MG63 (cell line): ENCODE results near the gene SLC12A8. TPM values are rescaled to one million over a fixed set of nuclear protein-coding genes. Genes with fewer than 3 reads are reported as not detected.
A peak's percentile ranks its signal among the peaks of the same experiment; 100 is the strongest.

Experiments
- DNase-seq: peaks from one replicate; pipeline ENCODE4 v3.0.0-alpha.2; 2020
- H3K27me3 ChIP-seq: fragments of 250-450 bp; sonication (Bioruptor Pico); 2 replicates; pipeline ENCODE4 v1.5.1; 2020; ENCODE audit warnings: mild to moderate bottlenecking, moderate library complexity
- H3K36me3 ChIP-seq: fragments of 250-450 bp; sonication (Bioruptor Pico); 2 replicates; pipeline ENCODE4 v1.5.1; 2020; ENCODE audit warnings: mild to moderate bottlenecking, moderate library complexity
- H3K4me3 ChIP-seq: fragments of 250-450 bp; sonication (Bioruptor Pico); 2 replicates; pipeline ENCODE4 v1.5.1; 2020; ENCODE audit warnings: mild to moderate bottlenecking, moderate library complexity
- H3K9me3 ChIP-seq: fragments of 250-450 bp; sonication (Bioruptor Pico); 2 replicates; pipeline ENCODE4 v1.5.1; 2020; ENCODE audit warnings: mild to moderate bottlenecking, moderate library complexity
- total RNA-seq: library from RNA; depleted of rRNA; stranded (reverse); fragments of >200 nt; shearing (Covaris generic); gene quantifications from 2 replicates; pipeline ENCODE4 v1.2.3, GENCODE V29; 2014; ENCODE audit warnings: low replicate concordance

Gene SLC12A8
- total RNA-seq, 1 experiment from 2014 or later: 52.7 TPM

DNA sequence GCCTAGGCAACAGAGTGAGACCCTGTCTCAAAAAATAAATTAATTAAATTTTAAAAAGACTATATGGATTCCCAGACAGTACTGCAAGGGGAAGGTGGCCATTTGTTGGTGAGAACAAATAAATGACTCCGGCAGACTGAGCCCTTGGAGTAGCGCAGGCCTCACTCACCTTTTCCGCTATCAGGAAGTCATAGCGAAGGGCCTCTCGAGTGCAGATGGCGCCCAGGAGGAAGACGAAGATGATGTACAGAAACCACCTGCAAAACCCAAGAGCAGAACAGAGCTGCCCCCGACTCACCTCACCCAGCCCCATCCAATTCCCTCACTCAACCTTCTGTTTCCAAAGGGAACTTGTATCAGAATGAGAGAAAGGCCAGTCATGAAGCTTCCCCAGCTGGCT lies 93.9 kb downstream of the SLC12A8 start:
- no peak for DNase-seq
- H3K9me3 ChIP-seq: no peaks in the 10 kb centered on the region
- no peaks in the 10 kb centered on the region for H3K27me3 ChIP-seq
- no peak overlapping the region for H3K4me3 ChIP-seq
- H3K36me3 ChIP-seq: no peaks in the 10 kb centered on the region

GRCh38 chr3:125117631-125118191 lies 94.8 kb downstream of the SLC12A8 start:
- no peaks in the 10 kb centered on the region for H3K36me3 ChIP-seq
- no peaks in the 10 kb centered on the region for H3K9me3 ChIP-seq
- H3K4me3 ChIP-seq: no peak overlapping the region
- H3K27me3 ChIP-seq: no peaks in the 10 kb centered on the region
- no peak for DNase-seq

GRCh38 chr3:125116311-125117080 lies 96.1 kb downstream of the SLC12A8 start:
- Histone ChIP-seq H3K27me3 (no peaks in the 10 kb centered on the region), H3K9me3 (no peaks in the 10 kb centered on the region), H3K36me3 (no peaks in the 10 kb centered on the region), H3K4me3 (no peak overlapping the region)
- peak; percentile 91 for DNase-seq

- DNase-seq: peak; percentile 98
- Histone ChIP-seq H3K27me3 (no peaks in the 10 kb centered on the region), H3K4me3 (no peak overlapping the region), H3K9me3 (no peaks in the 10 kb centered on the region), H3K36me3 (no peaks in the 10 kb centered on the region)
Observed at GRCh38 chr3:125115640-125116039, 96.9 kb downstream of the SLC12A8 start.

- H3K9me3 ChIP-seq: no peaks in the 10 kb centered on the region
- no peaks in the 10 kb centered on the region for H3K36me3 ChIP-seq
- H3K27me3 ChIP-seq: no peaks in the 10 kb centered on the region
- peak; percentile 86 for DNase-seq
- H3K4me3 ChIP-seq: no peak overlapping the region
Observed at GRCh38 chr3:125112981-125113380, 99.6 kb downstream of the SLC12A8 start.

GRCh38 chr3:125110876-125111480 lies 101.6 kb downstream of the SLC12A8 start:
- Histone ChIP-seq H3K36me3 (peaks cover 6% of the 10 kb centered on the region; the same call in 1 of the 2 replicates), H3K4me3 (no peak overlapping the region), H3K9me3 (no peaks in the 10 kb centered on the region), H3K27me3 (no peaks in the 10 kb centered on the region)
- no peak for DNase-seq

GRCh38 chr3:125110016-125110875 lies 102.3 kb downstream of the SLC12A8 start:
- Histone ChIP-seq H3K9me3 (peaks cover 7% of the 10 kb centered on the region), H3K27me3 (no peaks in the 10 kb centered on the region), H3K4me3 (peak overlapping the region; percentile 21), H3K36me3 (peaks cover 14% of the 10 kb centered on the region)
- DNase-seq: peak; percentile 90

DNA sequence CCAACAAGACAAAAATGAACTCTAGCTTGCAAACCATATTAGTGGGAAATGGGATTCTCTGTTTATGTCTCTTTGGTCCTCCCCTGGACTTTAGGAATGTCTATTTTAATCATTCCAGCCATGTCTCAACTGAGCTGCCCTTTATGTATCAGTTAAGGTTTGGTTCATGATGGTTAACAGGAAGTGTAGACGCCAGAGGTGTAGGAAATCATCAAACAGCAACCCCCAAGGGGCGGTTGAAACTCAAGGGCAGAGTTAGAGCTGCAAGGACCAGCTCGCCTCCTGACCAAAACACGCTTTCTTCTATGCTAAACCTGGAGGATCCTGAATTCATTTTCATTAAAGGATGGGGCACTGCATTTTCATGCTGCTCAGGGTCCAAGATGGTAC lies 103.0 kb downstream of the SLC12A8 start:
- H3K4me3 ChIP-seq: peak overlapping the region; percentile 21

GRCh38 chr3:125108833-125109535 lies 103.6 kb downstream of the SLC12A8 start:
- Histone ChIP-seq H3K36me3 (peaks cover 22% of the 10 kb centered on the region), H3K4me3 (peak overlapping the region; percentile 21), H3K27me3 (no peaks in the 10 kb centered on the region), H3K9me3 (peaks cover 13% of the 10 kb centered on the region)
- no peak for DNase-seq

More for the DNA sequence above, 103.0 kb downstream of the SLC12A8 start:
- peaks cover 13% of the 10 kb centered on the region for H3K9me3 ChIP-seq
- peaks cover 21% of the 10 kb centered on the region for H3K36me3 ChIP-seq
- no peak for DNase-seq
- no peaks in the 10 kb centered on the region for H3K27me3 ChIP-seq

- Histone ChIP-seq H3K4me3 (no peak overlapping the region; the same call in 1 of the 2 replicates), H3K27me3 (no peaks in the 10 kb centered on the region), H3K36me3 (peaks cover 22% of the 10 kb centered on the region), H3K9me3 (peaks cover 13% of the 10 kb centered on the region)
- peak; percentile 71 for DNase-seq
Observed at GRCh38 chr3:125107861-125108567, 104.5 kb downstream of the SLC12A8 start.

DNA sequence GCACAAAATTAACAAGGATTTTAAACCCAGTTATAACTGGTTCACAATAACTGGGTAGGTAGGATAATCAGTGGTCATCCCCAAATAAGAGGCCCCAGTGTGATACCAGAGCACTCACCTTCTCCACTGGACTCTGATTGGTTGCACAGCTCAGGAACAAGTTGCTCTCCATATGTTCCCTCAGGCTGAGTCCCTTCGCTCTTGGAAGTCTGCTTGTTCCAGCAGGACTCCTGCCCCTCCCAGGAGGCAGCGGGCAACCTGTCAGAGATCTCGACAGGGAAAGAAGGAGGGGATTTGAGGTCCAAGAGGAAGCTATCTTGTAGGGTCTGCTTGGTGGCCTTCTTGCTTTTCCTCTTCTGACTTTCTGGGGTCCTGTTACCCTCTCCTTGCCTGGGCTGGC lies 105.2 kb downstream of the SLC12A8 start:
- Histone ChIP-seq H3K4me3 (no peak overlapping the region), H3K9me3 (peaks cover 13% of the 10 kb centered on the region), H3K36me3 (peaks cover 22% of the 10 kb centered on the region), H3K27me3 (no peaks in the 10 kb centered on the region)
- DNase-seq: no peak

DNA sequence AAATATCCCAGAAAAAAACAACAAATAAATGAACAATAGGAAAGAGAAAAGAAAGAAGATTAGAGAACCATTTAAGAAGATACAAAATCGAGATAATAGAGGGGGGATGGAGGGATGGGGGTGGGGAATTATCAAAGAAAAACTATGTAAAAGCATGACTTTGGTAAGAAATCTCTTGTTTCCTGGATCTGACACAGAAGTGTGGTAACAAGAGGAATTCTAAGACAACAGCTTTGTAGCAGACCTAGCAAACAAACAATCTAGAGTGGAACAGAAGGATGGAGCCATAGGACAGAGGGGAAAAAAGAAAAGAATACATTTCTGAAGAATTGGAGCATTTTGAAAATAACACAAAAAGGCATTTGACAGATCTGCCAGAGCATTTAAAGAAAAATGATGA lies 107.4 kb downstream of the SLC12A8 start:
- peaks cover 27% of the 10 kb centered on the region for H3K36me3 ChIP-seq
- DNase-seq: no peak
- peaks cover 13% of the 10 kb centered on the region for H3K9me3 ChIP-seq
- H3K4me3 ChIP-seq: no peak overlapping the region
- no peaks in the 10 kb centered on the region for H3K27me3 ChIP-seq

GRCh38 chr3:125104639-125105038 lies 107.9 kb downstream of the SLC12A8 start:
- H3K27me3 ChIP-seq: no peaks in the 10 kb centered on the region
- H3K36me3 ChIP-seq: peaks cover 31% of the 10 kb centered on the region
- H3K4me3 ChIP-seq: no peak overlapping the region
- DNase-seq: no peak
- H3K9me3 ChIP-seq: peaks cover 13% of the 10 kb centered on the region

DNA sequence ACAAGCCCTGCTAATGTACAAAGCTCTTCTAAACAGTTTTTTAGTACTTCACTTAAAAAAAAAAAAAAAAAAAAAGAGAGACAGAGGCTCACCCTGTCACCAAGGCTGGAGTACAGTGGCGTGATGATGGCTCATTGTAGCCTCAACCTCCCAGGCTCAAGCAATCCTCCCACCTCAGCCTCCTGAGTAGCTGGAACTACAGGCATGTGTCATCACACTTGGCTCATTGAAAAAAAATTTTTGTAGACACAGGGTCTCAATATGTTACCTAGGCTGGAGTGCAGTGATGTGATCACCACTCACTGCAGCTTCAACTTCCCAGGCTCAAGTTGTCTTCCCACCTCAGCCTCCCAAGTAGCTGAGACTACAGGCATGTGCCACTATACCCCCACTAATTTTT lies 109.1 kb downstream of the SLC12A8 start:
- H3K4me3 ChIP-seq: no peak overlapping the region
- no peak for DNase-seq

DNA sequence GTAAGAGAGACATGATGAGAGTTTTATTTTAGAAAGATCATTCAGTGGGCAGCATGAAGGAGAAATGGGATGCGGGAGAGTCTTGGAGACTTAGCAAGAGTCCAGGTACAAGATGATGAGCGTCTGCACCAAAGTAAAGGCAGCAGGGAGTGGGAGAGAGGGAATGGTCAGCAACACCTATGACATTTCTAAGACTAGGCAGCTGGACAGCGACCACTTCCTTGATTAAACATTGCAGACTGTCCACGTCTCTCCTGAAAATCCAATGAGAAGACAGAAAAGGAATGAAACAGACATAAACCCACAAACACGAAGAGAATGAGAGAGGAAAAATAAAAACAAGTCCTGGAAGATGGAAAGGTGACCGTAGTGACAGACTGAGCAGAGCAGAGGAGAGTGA lies 110.1 kb downstream of the SLC12A8 start:
- Histone ChIP-seq H3K36me3 (peaks cover 44% of the 10 kb centered on the region), H3K27me3 (no peaks in the 10 kb centered on the region), H3K9me3 (peaks cover 15% of the 10 kb centered on the region), H3K4me3 (no peak overlapping the region)
- DNase-seq: no peak

More for the DNA sequence above, 109.1 kb downstream of the SLC12A8 start:
- Histone ChIP-seq H3K36me3 (peaks cover 42% of the 10 kb centered on the region), H3K27me3 (no peaks in the 10 kb centered on the region), H3K9me3 (peaks cover 15% of the 10 kb centered on the region)
